ENCODE measurements around the gene ANKS1B. TPM values are rescaled to one million over a fixed set of nuclear protein-coding genes. Genes with fewer than 3 reads are reported as not detected.

The ANKS1B gene
- total RNA-seq, 4 donors from 2014 or later = 4.9 to 15.4 (median 9.4) TPM

DNA sequence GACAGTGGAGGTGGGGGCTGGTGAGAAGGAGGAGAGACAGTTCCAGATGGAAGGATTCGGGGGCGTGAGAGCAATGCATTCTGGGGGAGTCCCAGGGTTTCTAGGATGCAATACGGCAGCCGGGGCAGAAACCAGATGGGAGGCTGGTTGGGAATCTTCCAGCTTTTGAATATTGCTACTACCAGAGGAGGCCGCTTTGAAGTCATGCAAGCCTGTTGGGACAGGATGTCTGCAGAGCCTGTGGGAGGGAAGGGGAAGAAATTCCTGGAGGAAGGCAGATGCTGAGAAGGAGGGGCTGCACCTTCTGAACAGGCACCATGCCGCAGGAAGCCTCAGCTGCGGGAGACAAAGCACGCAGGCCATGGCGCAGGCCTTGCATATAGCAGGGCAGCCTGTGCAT is 1234.2 kb downstream of the ANKS1B start:
- no peak overlapping the region for H3K27ac ChIP-seq
- H3K4me1 ChIP-seq = peaks cover 9% of the 10 kb centered on the region
- WGBS = 48% methylated on average over 9 of the region's 9 CpGs
- H3K36me3 ChIP-seq = no peaks in the 10 kb centered on the region
- H3K9me3 ChIP-seq = no peaks in the 10 kb centered on the region
- H3K4me3 ChIP-seq = no peak overlapping the region
- peaks cover 9% of the 10 kb centered on the region for H3K27me3 ChIP-seq
- TF ChIP-seq, protein P1, sequence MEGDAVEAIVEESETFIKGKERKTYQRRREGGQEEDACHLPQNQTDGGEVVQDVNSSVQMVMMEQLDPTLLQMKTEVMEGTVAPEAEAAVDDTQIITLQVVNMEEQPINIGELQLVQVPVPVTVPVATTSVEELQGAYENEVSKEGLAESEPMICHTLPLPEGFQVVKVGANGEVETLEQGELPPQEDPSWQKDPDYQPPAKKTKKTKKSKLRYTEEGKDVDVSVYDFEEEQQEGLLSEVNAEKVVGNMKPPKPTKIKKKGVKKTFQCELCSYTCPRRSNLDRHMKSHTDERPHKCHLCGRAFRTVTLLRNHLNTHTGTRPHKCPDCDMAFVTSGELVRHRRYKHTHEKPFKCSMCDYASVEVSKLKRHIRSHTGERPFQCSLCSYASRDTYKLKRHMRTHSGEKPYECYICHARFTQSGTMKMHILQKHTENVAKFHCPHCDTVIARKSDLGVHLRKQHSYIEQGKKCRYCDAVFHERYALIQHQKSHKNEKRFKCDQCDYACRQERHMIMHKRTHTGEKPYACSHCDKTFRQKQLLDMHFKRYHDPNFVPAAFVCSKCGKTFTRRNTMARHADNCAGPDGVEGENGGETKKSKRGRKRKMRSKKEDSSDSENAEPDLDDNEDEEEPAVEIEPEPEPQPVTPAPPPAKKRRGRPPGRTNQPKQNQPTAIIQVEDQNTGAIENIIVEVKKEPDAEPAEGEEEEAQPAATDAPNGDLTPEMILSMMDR (IDR thresholded peaks at IDR 0.05) = no peak
- no peak for TF ChIP-seq POLR2A (IDR thresholded peaks at IDR 0.05)
- no peak for DNase-seq (ENCODE audit: low spot score in 2 of 2)

GRCh38 chr12:98748463-98748862 is 1236.3 kb downstream of the ANKS1B start:
- Histone ChIP-seq H3K27ac (no peak overlapping the region), H3K27me3 (peaks cover 9% of the 10 kb centered on the region), H3K36me3 (no peaks in the 10 kb centered on the region), H3K9me3 (no peaks in the 10 kb centered on the region), H3K4me1 (peaks cover 11% of the 10 kb centered on the region), H3K4me3 (no peak overlapping the region)
- WGBS = 60% methylated on average over 3 of the region's 3 CpGs
- DNase-seq (ENCODE audit: low spot score in 2 of 2) = no peak
- no peak for TF ChIP-seq POLR2AphosphoS5 (IDR thresholded peaks at IDR 0.05)
- no peak for TF ChIP-seq EP300 (IDR thresholded peaks at IDR 0.05)
- TF ChIP-seq POLR2A (IDR thresholded peaks at IDR 0.05) = no peak
- TF ChIP-seq, protein P1 (IDR thresholded peaks at IDR 0.05) = no peak

DNA sequence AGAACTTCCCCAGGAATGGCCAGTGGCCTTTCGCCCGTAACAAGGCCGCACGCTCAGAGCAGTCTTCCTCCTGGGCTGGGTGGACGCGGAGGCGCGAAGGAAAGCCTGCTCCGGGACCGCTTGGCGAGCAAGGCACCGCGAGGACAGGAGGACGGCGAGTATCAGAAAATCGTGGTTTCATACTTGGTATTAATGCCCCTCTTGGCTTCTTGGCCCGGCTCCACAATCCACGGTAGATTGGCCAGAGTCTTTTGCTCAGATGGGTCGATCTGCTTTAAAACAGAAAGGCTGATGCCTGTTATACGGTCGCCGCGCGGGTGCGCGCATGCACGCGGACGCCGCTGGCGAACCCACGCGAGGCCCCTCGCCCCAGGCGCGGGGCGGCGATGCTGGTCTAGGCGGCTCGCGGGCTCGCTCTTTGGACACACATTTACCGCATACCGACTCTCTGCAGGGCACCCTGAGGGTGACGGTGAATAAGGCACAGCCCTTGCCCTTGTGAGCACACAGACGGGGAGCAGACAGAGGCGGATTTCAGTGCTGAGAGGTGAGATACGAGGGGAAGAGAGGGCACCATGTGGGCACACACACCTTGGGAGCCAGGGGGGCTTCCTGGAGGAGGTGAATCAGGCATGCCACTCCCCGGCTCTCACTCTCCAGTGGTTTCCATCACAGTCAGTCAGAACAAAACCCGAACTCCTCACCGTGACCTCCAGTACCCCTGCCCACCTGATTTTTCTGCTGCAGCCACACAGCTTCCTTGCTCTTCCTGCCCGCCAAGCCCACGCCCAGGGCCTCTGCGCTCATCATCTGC is 1239.0 kb downstream of the ANKS1B start:
- 20% methylated on average over 10 of the region's 54 CpGs for WGBS
- no peaks in the 10 kb centered on the region for H3K9me3 ChIP-seq
- H3K27ac ChIP-seq = no peak overlapping the region
- no peaks in the 10 kb centered on the region for H3K36me3 ChIP-seq
- H3K27me3 ChIP-seq = peaks cover 9% of the 10 kb centered on the region
- DNase-seq (ENCODE audit: low spot score in 2 of 2) = no peak
- peaks cover 11% of the 10 kb centered on the region for H3K4me1 ChIP-seq
- no peak for TF ChIP-seq POLR2AphosphoS5 (IDR thresholded peaks at IDR 0.05)
- peak overlapping the region; percentile 59 for H3K4me3 ChIP-seq

GRCh38 chr12:98744680-98745079 is 1240.1 kb downstream of the ANKS1B start:
- no peak for DNase-seq (ENCODE audit: low spot score in 2 of 2)
- 62% methylated on average over 3 of the region's 3 CpGs for WGBS
- no peak for TF ChIP-seq POLR2A (IDR thresholded peaks at IDR 0.05)
- TF ChIP-seq POLR2AphosphoS5 (IDR thresholded peaks at IDR 0.05) = no peak
- no peak for TF ChIP-seq EP300 (IDR thresholded peaks at IDR 0.05)
- TF ChIP-seq, protein P1 (IDR thresholded peaks at IDR 0.05) = no peak
- Histone ChIP-seq H3K36me3 (no peaks in the 10 kb centered on the region), H3K9me3 (no peaks in the 10 kb centered on the region), H3K27me3 (peaks cover 9% of the 10 kb centered on the region), H3K4me1 (peaks cover 11% of the 10 kb centered on the region), H3K4me3 (no peak overlapping the region), H3K27ac (no peak overlapping the region)

DNA sequence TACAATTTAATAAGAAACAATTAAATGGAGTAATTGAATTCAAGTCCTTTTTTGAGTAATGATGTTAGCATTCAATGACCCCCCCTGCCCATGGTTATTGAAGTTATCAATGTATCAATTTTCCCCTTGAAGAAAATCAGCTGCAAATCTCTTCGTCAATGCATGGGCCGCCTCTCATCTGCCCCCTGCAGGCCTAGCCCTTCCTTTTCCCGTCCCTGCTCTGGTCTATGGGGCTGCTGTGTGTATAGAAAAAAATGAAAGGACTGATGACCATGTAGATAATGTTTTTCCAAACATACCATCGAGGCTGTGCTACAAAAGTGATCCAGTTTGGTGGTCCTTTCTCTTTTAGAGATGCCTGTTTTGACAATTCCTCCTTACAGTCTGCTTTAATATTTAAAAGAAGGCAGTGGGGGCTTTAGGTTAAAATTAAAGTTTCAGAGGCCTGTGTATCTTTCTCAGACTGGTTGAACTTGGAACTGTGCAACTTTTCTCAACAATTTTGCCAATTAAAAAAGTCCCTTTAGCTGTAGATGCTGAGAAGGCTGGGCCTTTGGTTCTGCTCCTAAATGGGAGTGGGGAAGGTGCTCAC is 1241.3 kb downstream of the ANKS1B start:
- no peak overlapping the region for H3K4me3 ChIP-seq
- H3K36me3 ChIP-seq = no peaks in the 10 kb centered on the region
- DNase-seq (ENCODE audit: low spot score in 2 of 2) = no peak
- H3K27ac ChIP-seq = no peak overlapping the region
- H3K9me3 ChIP-seq = no peaks in the 10 kb centered on the region
- H3K27me3 ChIP-seq = peaks cover 9% of the 10 kb centered on the region
- WGBS = 61% methylated on average over 4 of the region's 4 CpGs
- TF ChIP-seq, protein P1 (IDR thresholded peaks at IDR 0.05) = no peak
- TF ChIP-seq POLR2A (IDR thresholded peaks at IDR 0.05) (no peak), POLR2AphosphoS5 (IDR thresholded peaks at IDR 0.05) (no peak), EP300 (IDR thresholded peaks at IDR 0.05) (no peak)
- H3K4me1 ChIP-seq = peaks cover 11% of the 10 kb centered on the region

All from suprapubic skin (tissue), 4 donors.